Spinal cord (tissue), 10 donors: ENCODE measurements around the gene WWOX. TPM values are rescaled to one million over a fixed set of nuclear protein-coding genes. Genes with fewer than 3 reads are reported as not detected.

Source experiments
- DNase-seq, 6 donors: peaks; one replicate each; pipeline versions ENCODE4 v3.0.0 to v3.0.0-alpha.2; 2013 to 2015; ENCODE audit warnings: low spot score in 6 of 6, low read depth in 4 of 6
- H3K27ac ChIP-seq: one replicate; pipeline ENCODE4 v1.5.1; 2013; ENCODE audit warnings: low read depth, low read length, control low read depth
- H3K27me3 ChIP-seq: one replicate; pipeline ENCODE4 v1.6.1; 2013; ENCODE audit warnings: low read length; ENCODE audit not compliant: control insufficient read depth, insufficient read depth
- H3K36me3 ChIP-seq: one replicate; pipeline ENCODE4 v1.6.1; 2013; ENCODE audit warnings: low read length; ENCODE audit not compliant: control insufficient read depth, insufficient read depth
- H3K4me1 ChIP-seq: one replicate; pipeline ENCODE4 v1.6.1; 2013; ENCODE audit warnings: low read length; ENCODE audit not compliant: control insufficient read depth, insufficient read depth
- H3K4me3 ChIP-seq: one replicate; pipeline ENCODE4 v1.5.1; 2013; ENCODE audit warnings: low read depth, low read length, control low read depth
- H3K9me3 ChIP-seq: one replicate; pipeline ENCODE4 v1.6.1; 2013; ENCODE audit warnings: low read length; ENCODE audit not compliant: control insufficient read depth, insufficient read depth
- WGBS: methylation state at CpG from one replicate; pipeline ENCODE4 v1.1.5; 2013; ENCODE audit warnings: missing lambda C conversion rate; ENCODE audit not compliant: insufficient coverage; 5-methylcytosine and 5-hydroxymethylcytosine counted together
- polyA plus RNA-seq, 2 donors: library from polyadenylated mRNA; unstranded; fragments of 120-200 nt; gene quantifications; one replicate each; pipeline ENCODE4 v1.2.1, GENCODE V29; 2013; ENCODE audit not compliant: insufficient read length in 2 of 2
- total RNA-seq, 2 donors: library from RNA; depleted of rRNA in 1 of 2; stranded (reverse); fragments of 120-200 nt in 1 of 2; fragments of >200 nt in 1 of 2; gene quantifications; one replicate each; pipeline versions ENCODE4 v1.2.3 to v1.2.4, GENCODE V29; 2013 to 2014
- donor health status: healthy.

The WWOX gene
- total and polyA plus RNA-seq, 4 donors = 27.5 to 51.5 (median 32.5) TPM

GRCh38 chr16:79170555-79171246, 1071.2 kb downstream of the WWOX start:
- 79% methylated on average over 2 of the region's 7 CpGs for WGBS
- Histone ChIP-seq H3K36me3 (no peaks in the 10 kb centered on the region), H3K4me3 (no peak overlapping the region), H3K9me3 (peaks cover 3% of the 10 kb centered on the region), H3K4me1 (no peaks in the 10 kb centered on the region), H3K27me3 (no peaks in the 10 kb centered on the region), H3K27ac (no peak overlapping the region)
- DNase-seq = no peak

- Histone ChIP-seq H3K4me1 (no peaks in the 10 kb centered on the region), H3K27ac (no peak overlapping the region)
- no CpG with 5 or more reads among the region's 4 CpGs for WGBS
Observed at GRCh38 chr16:79171504-79171903, 1072.0 kb downstream of the WWOX start.

GRCh38 chr16:79171931-79172705, 1072.7 kb downstream of the WWOX start:
- peak in 1 of 6 donors; percentile 22 for DNase-seq
- H3K27ac ChIP-seq = no peak overlapping the region
- peaks cover 2% of the 10 kb centered on the region for H3K27me3 ChIP-seq
- no peak overlapping the region for H3K4me3 ChIP-seq
- no peaks in the 10 kb centered on the region for H3K36me3 ChIP-seq
- no peaks in the 10 kb centered on the region for H3K4me1 ChIP-seq
- WGBS = 71% methylated on average over 13 of the region's 15 CpGs
- peaks cover 3% of the 10 kb centered on the region for H3K9me3 ChIP-seq

More at GRCh38 chr16:79171504-79171903, 1072.0 kb downstream of the WWOX start:
- DNase-seq = no peak
- no peak overlapping the region for H3K4me3 ChIP-seq
- H3K36me3 ChIP-seq = no peaks in the 10 kb centered on the region
- H3K27me3 ChIP-seq = peaks cover 2% of the 10 kb centered on the region
- H3K9me3 ChIP-seq = peaks cover 3% of the 10 kb centered on the region

- Histone ChIP-seq H3K36me3 (no peaks in the 10 kb centered on the region), H3K9me3 (peaks cover 1% of the 10 kb centered on the region), H3K4me3 (no peak overlapping the region), H3K27ac (no peak overlapping the region), H3K4me1 (no peaks in the 10 kb centered on the region), H3K27me3 (peaks cover 2% of the 10 kb centered on the region)
- no peak for DNase-seq
- WGBS = 92% methylated on average over 4 of the region's 4 CpGs
Observed at GRCh38 chr16:79172976-79173500, 1073.6 kb downstream of the WWOX start.

- Histone ChIP-seq H3K27ac (no peak overlapping the region), H3K27me3 (peaks cover 2% of the 10 kb centered on the region), H3K36me3 (no peaks in the 10 kb centered on the region), H3K9me3 (no peaks in the 10 kb centered on the region), H3K4me3 (no peak overlapping the region), H3K4me1 (no peaks in the 10 kb centered on the region)
- no peak for DNase-seq
- WGBS = 100% methylated on average over 3 of the region's 4 CpGs
Observed at GRCh38 chr16:79173919-79174318, 1074.5 kb downstream of the WWOX start.

GRCh38 chr16:79175286-79176057, 1076.0 kb downstream of the WWOX start:
- 82% methylated on average over 5 of the region's 6 CpGs for WGBS
- no peaks in the 10 kb centered on the region for H3K4me1 ChIP-seq
- DNase-seq = no peak

GRCh38 chr16:79177018-79177417, 1077.6 kb downstream of the WWOX start:
- 41% methylated on average over 11 of the region's 14 CpGs for WGBS

More at GRCh38 chr16:79175286-79176057, 1076.0 kb downstream of the WWOX start:
- Histone ChIP-seq H3K27ac (no peak overlapping the region), H3K4me3 (no peak overlapping the region), H3K36me3 (no peaks in the 10 kb centered on the region), H3K27me3 (peaks cover 2% of the 10 kb centered on the region), H3K9me3 (no peaks in the 10 kb centered on the region)

GRCh38 chr16:79181419-79181818, 1082.0 kb downstream of the WWOX start:
- no peaks in the 10 kb centered on the region for H3K27me3 ChIP-seq
- H3K27ac ChIP-seq = no peak overlapping the region
- 100% methylated on average over 1 of the region's 3 CpGs for WGBS
- no peaks in the 10 kb centered on the region for H3K36me3 ChIP-seq
- H3K4me1 ChIP-seq = no peaks in the 10 kb centered on the region
- H3K4me3 ChIP-seq = no peak overlapping the region
- no peaks in the 10 kb centered on the region for H3K9me3 ChIP-seq
- no peak for DNase-seq

More at GRCh38 chr16:79177018-79177417, 1077.6 kb downstream of the WWOX start:
- Histone ChIP-seq H3K4me3 (no peak overlapping the region), H3K4me1 (no peaks in the 10 kb centered on the region), H3K27me3 (peaks cover 2% of the 10 kb centered on the region), H3K36me3 (no peaks in the 10 kb centered on the region), H3K27ac (no peak overlapping the region), H3K9me3 (no peaks in the 10 kb centered on the region)
- peak in 1 of 6 donors; percentile 62 for DNase-seq

GRCh38 chr16:79182616-79183015, 1083.2 kb downstream of the WWOX start:
- Histone ChIP-seq H3K4me3 (no peak overlapping the region), H3K27me3 (no peaks in the 10 kb centered on the region), H3K9me3 (no peaks in the 10 kb centered on the region), H3K4me1 (no peaks in the 10 kb centered on the region), H3K27ac (no peak overlapping the region), H3K36me3 (no peaks in the 10 kb centered on the region)
- no peak for DNase-seq
- WGBS = 93% methylated on average over 5 of the region's 6 CpGs
